Gastrocnemius medialis (tissue), 4 donors: Measurements from ENCODE around the gene ASPRV1.

Experiments used
- POLR2A ChIP-seq, 2 donors: fragments of 450-650 bp; IDR thresholded peaks; one replicate each; pipeline ENCODE4 v1.6.1; 2017; ENCODE audit warnings: antibody characterized with exemption in 2 of 2, mild to moderate bottlenecking in 2 of 2, moderate library complexity in 2 of 2
- TF ChIP-seq, protein P1 (sequence below), 5 experiments: fragments of 450-650 bp in 3 of 5; fragments of 200-600 bp in 2 of 5; sonication (generic) in 2 of 5; IDR thresholded peaks in 4 of 5; conservative IDR thresholded peaks in 1 of 5; 1 replicate in 4 of 5; 2 replicates in 1 of 5; pipeline ENCODE4 v1.5.1; 2016 to 2019; ENCODE audit warnings: antibody characterized with exemption in 5 of 5, mild to moderate bottlenecking in 3 of 5, moderate library complexity in 3 of 5

DNA sequence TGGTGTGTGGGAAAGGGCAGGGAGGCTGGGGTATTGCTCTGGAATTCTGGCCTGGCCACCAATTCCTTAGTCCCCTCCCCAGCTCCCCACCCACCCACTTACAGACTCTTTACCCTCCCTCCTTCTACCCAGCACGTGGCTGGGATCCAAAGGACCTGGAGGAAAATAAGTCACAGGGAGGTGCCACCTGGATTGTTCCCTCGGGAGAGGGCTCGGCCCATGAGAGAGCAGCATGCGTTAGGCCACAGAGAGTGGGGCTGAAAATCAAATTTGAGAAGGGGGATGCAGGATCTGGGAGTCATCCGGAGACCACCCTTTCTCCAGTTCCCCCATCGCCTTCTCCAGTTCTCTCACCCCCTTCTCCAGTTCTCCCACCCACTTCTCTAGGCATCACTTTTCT, 3.0 kb downstream of the ASPRV1 start:
- TF ChIP-seq, protein P1, sequence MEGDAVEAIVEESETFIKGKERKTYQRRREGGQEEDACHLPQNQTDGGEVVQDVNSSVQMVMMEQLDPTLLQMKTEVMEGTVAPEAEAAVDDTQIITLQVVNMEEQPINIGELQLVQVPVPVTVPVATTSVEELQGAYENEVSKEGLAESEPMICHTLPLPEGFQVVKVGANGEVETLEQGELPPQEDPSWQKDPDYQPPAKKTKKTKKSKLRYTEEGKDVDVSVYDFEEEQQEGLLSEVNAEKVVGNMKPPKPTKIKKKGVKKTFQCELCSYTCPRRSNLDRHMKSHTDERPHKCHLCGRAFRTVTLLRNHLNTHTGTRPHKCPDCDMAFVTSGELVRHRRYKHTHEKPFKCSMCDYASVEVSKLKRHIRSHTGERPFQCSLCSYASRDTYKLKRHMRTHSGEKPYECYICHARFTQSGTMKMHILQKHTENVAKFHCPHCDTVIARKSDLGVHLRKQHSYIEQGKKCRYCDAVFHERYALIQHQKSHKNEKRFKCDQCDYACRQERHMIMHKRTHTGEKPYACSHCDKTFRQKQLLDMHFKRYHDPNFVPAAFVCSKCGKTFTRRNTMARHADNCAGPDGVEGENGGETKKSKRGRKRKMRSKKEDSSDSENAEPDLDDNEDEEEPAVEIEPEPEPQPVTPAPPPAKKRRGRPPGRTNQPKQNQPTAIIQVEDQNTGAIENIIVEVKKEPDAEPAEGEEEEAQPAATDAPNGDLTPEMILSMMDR (IDR thresholded peaks at IDR 0.05 in 4 of 5, conservative IDR thresholded peaks at IDR 0.05 in 1 of 5), result no peak
- no peak for TF ChIP-seq POLR2A (IDR thresholded peaks at IDR 0.05)
